Kidney epithelial cell (primary cell): Measurements from ENCODE around the gene TTLL11. TPM values are rescaled to one million over a fixed set of nuclear protein-coding genes. Genes with fewer than 3 reads are reported as not detected.

Experiments used
- DNase-seq: peaks from one replicate; pipeline ENCODE4 v3.0.0-alpha.2; 2010; ENCODE audit warnings: low read depth
- H3K27me3 ChIP-seq: 2 replicates; pipeline ENCODE4 v1.6.0; 2011; ENCODE audit warnings: low read length; ENCODE audit not compliant: control insufficient read depth, insufficient read depth
- H3K36me3 ChIP-seq: 2 replicates; pipeline ENCODE4 v1.5.1; 2011; ENCODE audit warnings: low read length; ENCODE audit not compliant: control insufficient read depth, insufficient read depth
- H3K4me3 ChIP-seq: 2 replicates; pipeline ENCODE4 v1.5.1; 2011; ENCODE audit warnings: low read depth, mild to moderate bottlenecking, control low read depth, low read length
- total RNA-seq: library from RNA; depleted of rRNA; stranded (reverse); fragments of >200 nt; gene quantifications from 2 replicates; pipeline ENCODE4 v1.2.3, GENCODE V29; 2015
- TF ChIP-seq, protein P1 (sequence below): IDR thresholded peaks from 2 replicates; pipeline ENCODE4 v1.5.1; 2011; ENCODE audit warnings: mild to moderate bottlenecking, moderate library complexity, low read length, control low read depth, inconsistent platforms; ENCODE audit not compliant: insufficient read depth, poor library complexity, severe bottlenecking

Gene TTLL11
- total RNA-seq, 1 donor from 2014 or later, result 4.2 TPM

DNA sequence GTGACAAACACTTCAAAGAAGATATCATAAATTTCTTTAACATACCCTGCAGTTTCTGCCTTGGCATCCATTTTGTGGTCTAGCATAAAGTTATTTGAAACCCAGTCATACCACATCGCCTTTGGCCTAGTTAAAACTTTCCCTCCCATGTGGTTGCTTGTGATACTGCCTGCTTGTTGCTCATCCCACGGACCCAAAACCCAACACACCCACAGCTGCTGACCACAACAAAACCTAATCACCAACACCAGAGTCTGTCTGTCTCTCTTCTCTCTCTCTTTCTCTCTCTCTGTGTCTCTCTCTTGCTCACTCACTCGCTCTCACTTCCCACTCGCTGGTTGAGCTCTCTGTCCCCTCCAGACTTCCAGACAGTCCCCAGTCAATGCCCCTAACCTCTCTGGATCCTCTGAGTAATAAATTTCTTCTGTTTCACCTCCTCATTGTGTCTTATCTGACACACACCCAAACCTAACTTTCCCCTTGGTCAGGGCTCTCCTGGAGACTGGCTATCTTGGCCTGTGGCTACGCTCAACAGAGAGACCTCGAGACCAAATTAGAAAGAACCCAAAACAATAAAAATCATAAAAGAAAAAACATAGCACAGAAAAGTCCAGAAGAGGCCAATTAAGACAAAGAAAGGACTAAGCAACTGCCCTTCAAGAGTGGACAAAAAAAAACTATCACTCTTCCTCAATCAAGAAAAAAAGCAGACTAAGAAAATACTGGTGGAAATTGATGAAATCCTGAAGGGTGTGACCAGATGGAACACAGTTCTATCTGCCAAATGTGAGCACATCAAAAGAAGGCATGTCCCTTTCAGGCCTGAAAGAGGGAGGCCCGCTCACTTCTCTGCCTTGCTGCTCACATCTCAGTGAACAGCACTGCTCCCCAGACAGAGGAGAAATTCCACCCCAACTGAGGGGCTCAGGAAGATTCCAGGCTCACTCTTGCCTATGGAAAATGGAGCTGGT lies 41.5 kb downstream of the TTLL11 start:
- Histone ChIP-seq H3K36me3 (no peaks in the 10 kb centered on the region), H3K4me3 (no peak overlapping the region), H3K27me3 (no peaks in the 10 kb centered on the region)
- TF ChIP-seq, protein P1, sequence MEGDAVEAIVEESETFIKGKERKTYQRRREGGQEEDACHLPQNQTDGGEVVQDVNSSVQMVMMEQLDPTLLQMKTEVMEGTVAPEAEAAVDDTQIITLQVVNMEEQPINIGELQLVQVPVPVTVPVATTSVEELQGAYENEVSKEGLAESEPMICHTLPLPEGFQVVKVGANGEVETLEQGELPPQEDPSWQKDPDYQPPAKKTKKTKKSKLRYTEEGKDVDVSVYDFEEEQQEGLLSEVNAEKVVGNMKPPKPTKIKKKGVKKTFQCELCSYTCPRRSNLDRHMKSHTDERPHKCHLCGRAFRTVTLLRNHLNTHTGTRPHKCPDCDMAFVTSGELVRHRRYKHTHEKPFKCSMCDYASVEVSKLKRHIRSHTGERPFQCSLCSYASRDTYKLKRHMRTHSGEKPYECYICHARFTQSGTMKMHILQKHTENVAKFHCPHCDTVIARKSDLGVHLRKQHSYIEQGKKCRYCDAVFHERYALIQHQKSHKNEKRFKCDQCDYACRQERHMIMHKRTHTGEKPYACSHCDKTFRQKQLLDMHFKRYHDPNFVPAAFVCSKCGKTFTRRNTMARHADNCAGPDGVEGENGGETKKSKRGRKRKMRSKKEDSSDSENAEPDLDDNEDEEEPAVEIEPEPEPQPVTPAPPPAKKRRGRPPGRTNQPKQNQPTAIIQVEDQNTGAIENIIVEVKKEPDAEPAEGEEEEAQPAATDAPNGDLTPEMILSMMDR, result no peak
- DNase-seq, result no peak

DNA sequence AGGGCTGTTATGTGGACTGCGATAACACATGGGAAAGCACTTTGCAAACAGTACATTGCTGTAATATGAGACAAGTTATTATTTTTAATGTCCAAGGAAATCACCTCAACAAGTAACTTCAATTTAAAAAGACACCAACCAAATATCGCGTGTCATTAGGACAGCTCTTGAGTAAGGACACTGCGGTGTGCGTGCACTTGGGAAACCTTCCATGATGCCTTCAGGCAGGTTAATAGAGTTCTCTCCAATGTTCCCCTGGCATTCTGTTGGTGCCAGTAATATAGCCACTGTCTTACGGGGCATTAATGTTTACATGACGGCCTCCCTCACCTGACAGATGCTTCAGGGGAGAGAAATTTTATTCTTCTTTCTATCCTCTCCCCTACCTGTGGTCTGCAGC lies 42.9 kb downstream of the TTLL11 start:
- Histone ChIP-seq H3K4me3 (no peak overlapping the region), H3K27me3 (no peaks in the 10 kb centered on the region), H3K36me3 (no peaks in the 10 kb centered on the region)
- no peak for DNase-seq
- TF ChIP-seq, protein P1, result no peak

DNA sequence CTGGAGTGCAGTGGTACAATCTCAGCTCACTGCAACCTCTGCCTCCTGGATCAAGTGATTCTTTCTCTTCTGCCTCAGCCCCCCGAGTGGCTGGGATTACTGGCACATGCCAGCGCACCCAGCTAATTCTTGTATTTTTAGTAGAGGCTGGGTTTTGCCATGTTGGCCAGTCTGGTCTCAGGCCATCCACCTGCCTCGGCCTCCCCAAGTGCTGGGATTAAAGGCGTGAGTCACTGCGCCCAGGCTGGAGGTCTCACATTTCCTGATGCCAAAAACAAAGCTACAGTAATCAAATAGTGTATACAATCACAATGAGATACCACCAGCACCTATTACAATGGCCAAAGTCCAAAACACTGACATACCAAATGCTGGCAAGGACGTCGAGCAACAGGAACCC lies 51.1 kb downstream of the TTLL11 start:
- TF ChIP-seq, protein P1, result no peak

GRCh38 chr9:122040561-122041242 lies 52.4 kb downstream of the TTLL11 start:
- Histone ChIP-seq H3K27me3 (no peaks in the 10 kb centered on the region), H3K4me3 (no peak overlapping the region), H3K36me3 (no peaks in the 10 kb centered on the region)
- no peak for DNase-seq
- TF ChIP-seq, protein P1, result no peak

More for the DNA sequence above, 51.1 kb downstream of the TTLL11 start:
- no peak for DNase-seq
- no peaks in the 10 kb centered on the region for H3K27me3 ChIP-seq
- H3K4me3 ChIP-seq, result no peak overlapping the region
- H3K36me3 ChIP-seq, result no peaks in the 10 kb centered on the region

DNA sequence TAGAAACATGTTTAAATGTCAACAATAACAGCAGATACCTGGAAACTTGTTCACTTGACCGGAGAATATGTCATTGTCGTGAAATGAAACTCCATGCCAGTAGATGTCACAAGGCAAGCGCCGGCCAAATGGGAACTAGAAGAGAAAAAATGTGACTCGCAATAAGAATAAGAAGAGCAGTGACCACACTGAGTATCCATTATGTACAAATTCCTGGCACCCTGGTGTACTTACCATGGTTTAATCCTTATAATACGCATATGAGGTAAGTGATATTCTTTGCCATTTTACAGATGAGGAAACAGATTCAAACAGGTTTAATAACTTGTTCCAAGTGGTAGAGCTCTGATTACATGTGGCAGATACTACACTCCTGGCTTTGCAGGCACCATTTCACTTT lies 53.9 kb downstream of the TTLL11 start:
- Histone ChIP-seq H3K36me3 (no peaks in the 10 kb centered on the region), H3K4me3 (no peak overlapping the region), H3K27me3 (no peaks in the 10 kb centered on the region)
- DNase-seq, result no peak
- TF ChIP-seq, protein P1, result no peak
